PFSK-1 (cell line): Measurements from ENCODE around the gene WDR59.

ENCODE experiments used
- POLR2AphosphoS5 ChIP-seq: IDR thresholded peaks from 2 replicates; pipeline ENCODE4 v1.6.1; 2012; ENCODE audit warnings: low read depth, mild to moderate bottlenecking, control low read depth, low read length, moderate library complexity
- REST ChIP-seq, 2 experiments: IDR thresholded peaks; 2 replicates each; pipeline versions ENCODE4 v1.6.1 to v1.8.0; 2011 to 2012; ENCODE audit warnings: low read depth in 2 of 2, low read length in 2 of 2, control low read depth in 1 of 2, inconsistent platforms in 1 of 2, mild to moderate bottlenecking in 1 of 2, moderate library complexity in 1 of 2; ENCODE audit not compliant: insufficient read depth in 1 of 2
- SIN3A ChIP-seq: IDR thresholded peaks from 2 replicates; pipeline ENCODE4 v1.6.1; 2012; ENCODE audit warnings: mild to moderate bottlenecking, low read length, moderate library complexity, borderline replicate concordance; ENCODE audit not compliant: insufficient read depth
- TAF1 ChIP-seq: IDR thresholded peaks from 2 replicates; pipeline ENCODE4 v1.6.1; 2012; ENCODE audit warnings: low read length, control low read depth, borderline replicate concordance; ENCODE audit not compliant: insufficient read depth

GRCh38 chr16:74999609-75000480, 14.9 kb upstream of the WDR59 start:
- TF ChIP-seq TAF1 = no peak
- TF ChIP-seq POLR2AphosphoS5 = no peak
- no peak for TF ChIP-seq REST (IDR thresholded peaks at IDR 0.05; ENCODE audit: insufficient read depth in 1 of 2, low read depth in 2 of 2, low read length in 2 of 2)
- TF ChIP-seq SIN3A = no peak
